Body of pancreas (tissue), 4 donors: Measurements from ENCODE around the gene ROR1. TPM values are rescaled to one million over a fixed set of nuclear protein-coding genes. Genes with fewer than 3 reads are reported as not detected.

ENCODE experiments used
- ATAC-seq: fragments of 150-250 bp; one replicate; pipeline ENCODE4 v1.9.1; 2016
- DNase-seq, 4 donors: peaks; one replicate each; pipeline ENCODE4 v3.0.0-alpha.2; 2019
- H3K27ac ChIP-seq, 4 donors: fragments of 200-600 bp; sonication (generic); 1 replicate in 3 of 4; 2 replicates in 1 of 4; pipeline versions ENCODE4 v1.5.1 to v1.6.1; 2016 to 2019; ENCODE audit warnings: mild to moderate bottlenecking in 1 of 4, mixed read lengths in 1 of 4, moderate library complexity in 1 of 4
- H3K27me3 ChIP-seq, 2 donors: fragments of 200-600 bp; sonication (generic); one replicate each; pipeline ENCODE4 v1.6.0; 2016; ENCODE audit warnings: mild to moderate bottlenecking in 1 of 2
- H3K36me3 ChIP-seq, 2 donors: fragments of 200-600 bp; sonication (generic); replicated peaks in 1 of 2; 2 replicates each; pipeline ENCODE4 v1.5.1; 2016; ENCODE audit warnings: low read depth in 2 of 2; ENCODE audit not compliant: insufficient read depth in 1 of 2
- H3K4me1 ChIP-seq: fragments of 200-600 bp; sonication (generic); one replicate; pipeline ENCODE4 v1.6.0; 2016
- H3K4me3 ChIP-seq, 2 donors: fragments of 200-600 bp; sonication (generic); 1 replicate in 1 of 2; 2 replicates in 1 of 2; pipeline ENCODE4 v1.5.1; 2016 to 2019
- H3K9me3 ChIP-seq, 3 donors: fragments of 200-600 bp; sonication (generic); 1 replicate in 2 of 3; 2 replicates in 1 of 3; pipeline ENCODE4 v1.5.1; 2016
- CTCF ChIP-seq, 7 experiments: fragments of 450-650 bp in 4 of 7; fragments of 200-600 bp in 3 of 7; sonication (generic) in 3 of 7; IDR thresholded peaks; one replicate each; pipeline ENCODE4 v1.5.1; 2016 to 2019; ENCODE audit warnings: antibody characterized with exemption in 7 of 7
- POLR2A ChIP-seq, 3 donors: fragments of 450-650 bp; IDR thresholded peaks; one replicate each; pipeline ENCODE4 v1.6.1; 2016; ENCODE audit warnings: antibody characterized with exemption in 3 of 3, mild to moderate bottlenecking in 2 of 3
- WGBS, 2 donors: methylation state at CpG; one replicate each; pipeline ENCODE4 v1.1.5; 2017; 5-methylcytosine and 5-hydroxymethylcytosine counted together
- intact Hi-C: fragments of 100-400 bp; cut with DNase I; formaldehyde crosslinking; loops from one replicate; pipeline ENCODE4 v1.15.1; 2023
- total RNA-seq, 2 donors: library from RNA; depleted of rRNA; stranded (reverse); fragments of >200 nt; gene quantifications; one replicate each; pipeline ENCODE4 v1.1.0, GENCODE V29; 2016

The ROR1 gene
- total RNA-seq, 2 donors from 2014 or later = 26.7 to 56.0 TPM

GRCh38 chr1:64112281-64112680 is 338.5 kb downstream of the ROR1 start:
- intact Hi-C loops = no loop called here
- WGBS, 2 donors = 87 to 94% methylated on average over 2 of the region's 2 CpGs
- no peak overlapping the region for H3K27ac ChIP-seq
- H3K4me1 ChIP-seq = no peaks in the 10 kb centered on the region
- ATAC-seq = no peak
- no peak for DNase-seq
- no peaks in the 10 kb centered on the region for H3K36me3 ChIP-seq
- TF ChIP-seq POLR2A (IDR thresholded peaks at IDR 0.05) (no peak), CTCF (IDR thresholded peaks at IDR 0.05) (no peak)
- no peaks in the 10 kb centered on the region for H3K9me3 ChIP-seq
- no peaks in the 10 kb centered on the region for H3K27me3 ChIP-seq
- no peak overlapping the region for H3K4me3 ChIP-seq

GRCh38 chr1:64114012-64114525 is 340.3 kb downstream of the ROR1 start:
- intact Hi-C loops = no loop called here
- H3K4me3 ChIP-seq = no peak overlapping the region
- TF ChIP-seq CTCF (IDR thresholded peaks at IDR 0.05) = no peak
- TF ChIP-seq POLR2A (IDR thresholded peaks at IDR 0.05) = no peak
- no peak overlapping the region for H3K27ac ChIP-seq
- H3K9me3 ChIP-seq = no peaks in the 10 kb centered on the region
- WGBS, 2 donors = 83 to 86% methylated on average over 5 of the region's 5 CpGs
- H3K27me3 ChIP-seq = no peaks in the 10 kb centered on the region
- no peaks in the 10 kb centered on the region for H3K4me1 ChIP-seq
- DNase-seq (no peak), ATAC-seq (no peak)
- no peaks in the 10 kb centered on the region for H3K36me3 ChIP-seq

GRCh38 chr1:64116537-64116936 is 342.7 kb downstream of the ROR1 start:
- Histone ChIP-seq H3K4me1 (no peaks in the 10 kb centered on the region), H3K36me3 (no peaks in the 10 kb centered on the region), H3K27ac (no peak overlapping the region), H3K9me3 (no peaks in the 10 kb centered on the region), H3K27me3 (no peaks in the 10 kb centered on the region), H3K4me3 (no peak overlapping the region)
- no peak for TF ChIP-seq CTCF (IDR thresholded peaks at IDR 0.05)
- no peak for TF ChIP-seq POLR2A (IDR thresholded peaks at IDR 0.05)
- ATAC-seq (no peak), DNase-seq (no peak)
- intact Hi-C loops = no loop called here
- 74 to 78% methylated on average over 5 of the region's 5 CpGs for WGBS, 2 donors

- no peak overlapping the region for H3K27ac ChIP-seq
- TF ChIP-seq POLR2A (IDR thresholded peaks at IDR 0.05) (no peak), CTCF (IDR thresholded peaks at IDR 0.05) (no peak)
- WGBS, 2 donors = 100% methylated on average over 1 of the region's 1 CpG
- H3K4me3 ChIP-seq = no peak overlapping the region
- no peaks in the 10 kb centered on the region for H3K9me3 ChIP-seq
- intact Hi-C loops = no loop called here
- H3K27me3 ChIP-seq = no peaks in the 10 kb centered on the region
- H3K36me3 ChIP-seq = no peaks in the 10 kb centered on the region
- ATAC-seq = no peak
- H3K4me1 ChIP-seq = no peaks in the 10 kb centered on the region
- no peak for DNase-seq
Measured at GRCh38 chr1:64117492-64117891, 343.7 kb downstream of the ROR1 start.

GRCh38 chr1:64121766-64122385 is 348.1 kb downstream of the ROR1 start:
- H3K9me3 ChIP-seq = no peaks in the 10 kb centered on the region
- TF ChIP-seq CTCF (IDR thresholded peaks at IDR 0.05) (no peak), POLR2A (IDR thresholded peaks at IDR 0.05) (no peak)
- DNase-seq = no peak
- H3K4me3 ChIP-seq = no peak overlapping the region
- ATAC-seq = no peak
- no peaks in the 10 kb centered on the region for H3K4me1 ChIP-seq
- no peaks in the 10 kb centered on the region for H3K36me3 ChIP-seq
- no peaks in the 10 kb centered on the region for H3K27me3 ChIP-seq
- H3K27ac ChIP-seq = no peak overlapping the region
- WGBS, 2 donors = 88 to 94% methylated on average over 1 of the region's 1 CpG
- intact Hi-C loops = no loop called here
